IMR-90 (cell line): ENCODE measurements around the gene MRPS33. TPM values are rescaled to one million over a fixed set of nuclear protein-coding genes. Genes with fewer than 3 reads are reported as not detected.

ENCODE experiments used
- ATAC-seq: fragments of 200-7000 bp; cut with Tn5 transposase; 2 replicates; pipeline ENCODE4 v1.9.1; 2020; ENCODE audit warnings: low read depth, mild to moderate bottlenecking, moderate library complexity
- BruUV-seq: library from RNA; stranded (reverse); fragments of 400-500 nt; replicated peaks from 2 replicates; lab custom pipeline; 2021; lab: Mats Ljungman, UMichigan
- CTCF ChIA-PET: fragments of 300-600 bp; formaldehyde crosslinking; extraction: SDS; loops from one replicate; lab custom pipeline; 2021; ENCODE audit warnings: antibody characterized with exemption; lab: Yijun Ruan, JAX
- POLR2A ChIA-PET: fragments of 300-600 bp; sonication (Branson Sonifier 250); formaldehyde crosslinking; loops from one replicate; lab custom pipeline; 2022; ENCODE audit warnings: antibody characterized with exemption; ENCODE audit not compliant: unreplicated experiment; lab: Charles Lee
- DNase-seq: peaks from one replicate; pipeline ENCODE4 v3.0.0; 2013
- H2AFZ ChIP-seq: replicated peaks from 2 replicates; pipeline ENCODE3; 2013; ENCODE audit warnings: low read length, mild to moderate bottlenecking; ENCODE audit not compliant: poor library complexity
- H2AK5ac ChIP-seq: 2 replicates; pipeline ENCODE4 v1.6.1; 2013; ENCODE audit warnings: low read depth, low read length, inconsistent platforms
- H2AK9ac ChIP-seq: replicated peaks from 2 replicates; pipeline ENCODE3; 2013; ENCODE audit warnings: mild to moderate bottlenecking, low read depth, low read length, moderate library complexity; ENCODE audit not compliant: poor library complexity
- H2BK120ac ChIP-seq: 2 replicates; pipeline ENCODE4 v1.6.1; 2013; ENCODE audit warnings: low read depth, low read length, inconsistent platforms
- H2BK15ac ChIP-seq: 3 replicates; pipeline ENCODE4 v1.6.1; 2013; ENCODE audit warnings: low read depth, low read length, inconsistent platforms
- H2BK20ac ChIP-seq: 2 replicates; pipeline ENCODE4 v1.6.1; 2013; ENCODE audit warnings: low read depth, mild to moderate bottlenecking, inconsistent platforms, low read length, moderate library complexity
- H2BK5ac ChIP-seq: 2 replicates; pipeline ENCODE4 v1.6.1; 2013; ENCODE audit warnings: mild to moderate bottlenecking, low read depth, low read length, inconsistent platforms; ENCODE audit not compliant: poor library complexity, severe bottlenecking
- H3K14ac ChIP-seq: replicated peaks from 2 replicates; pipeline ENCODE4 v1.6.1; 2013; ENCODE audit warnings: low read depth, low read length, inconsistent platforms
- H3K18ac ChIP-seq: 2 replicates; pipeline ENCODE4 v1.6.1; 2013; ENCODE audit warnings: low read depth, low read length, control low read depth
- H3K23ac ChIP-seq: 2 replicates; pipeline ENCODE4 v1.6.1; 2013; ENCODE audit warnings: low read depth, low read length, inconsistent platforms
- H3K27ac ChIP-seq: 2 replicates; pipeline ENCODE4 v1.5.1; 2013; ENCODE audit warnings: mild to moderate bottlenecking, control low read depth, low read length; ENCODE audit not compliant: insufficient read depth
- H3K27me3 ChIP-seq: 2 replicates; pipeline ENCODE4 v1.6.1; 2013; ENCODE audit warnings: low read length; ENCODE audit not compliant: control insufficient read depth, insufficient read depth
- H3K36me3 ChIP-seq: 2 replicates; pipeline ENCODE4 v1.6.1; 2013; ENCODE audit warnings: low read length, mixed read lengths; ENCODE audit not compliant: control insufficient read depth, insufficient read depth
- H3K4ac ChIP-seq: 2 replicates; pipeline ENCODE4 v1.6.1; 2013; ENCODE audit warnings: low read depth, low read length, inconsistent platforms
- H3K4me1 ChIP-seq: 2 replicates; pipeline ENCODE4 v1.6.1; 2013; ENCODE audit warnings: low read length, mixed read lengths; ENCODE audit not compliant: control insufficient read depth, insufficient read depth
- H3K4me2 ChIP-seq: 2 replicates; pipeline ENCODE4 v1.6.1; 2013; ENCODE audit warnings: low read depth, mild to moderate bottlenecking, control low read depth, low read length, moderate library complexity
- H3K4me3 ChIP-seq: 2 replicates; pipeline ENCODE4 v1.5.1; 2013; ENCODE audit warnings: low read depth, mild to moderate bottlenecking, control low read depth, low read length, moderate library complexity; ENCODE audit not compliant: insufficient read depth
- H3K56ac ChIP-seq: 2 replicates; pipeline ENCODE4 v1.6.1; 2013; ENCODE audit warnings: low read length, inconsistent platforms; ENCODE audit not compliant: insufficient read depth; ENCODE audit errors: extremely low read depth
- H3K79me1 ChIP-seq, 2 experiments: 2 replicates each; pipeline ENCODE4 v1.6.1; 2013; ENCODE audit warnings: low read length in 2 of 2, inconsistent platforms in 1 of 2, low read depth in 1 of 2
- H3K9ac ChIP-seq: 2 replicates; pipeline ENCODE4 v1.6.1; 2013; ENCODE audit warnings: low read depth, low read length, control low read depth
- H3K9me1 ChIP-seq: 2 replicates; pipeline ENCODE4 v1.6.1; 2013; ENCODE audit warnings: low read length, inconsistent platforms; ENCODE audit not compliant: insufficient read depth
- H3K9me3 ChIP-seq: 2 replicates; pipeline ENCODE4 v1.6.1; 2013; ENCODE audit warnings: low read length; ENCODE audit not compliant: control insufficient read depth, insufficient read depth
- H4K20me1 ChIP-seq: 2 replicates; pipeline ENCODE4 v1.6.1; 2013; ENCODE audit warnings: low read length, inconsistent platforms; ENCODE audit not compliant: insufficient read depth
- H4K5ac ChIP-seq: 2 replicates; pipeline ENCODE4 v1.6.1; 2013; ENCODE audit warnings: mild to moderate bottlenecking, low read depth, low read length, control low read depth
- H4K8ac ChIP-seq, 2 experiments: 2 replicates each; pipeline ENCODE4 v1.6.1; 2013; ENCODE audit warnings: low read depth in 2 of 2, low read length in 2 of 2, control low read depth in 1 of 2, inconsistent platforms in 1 of 2
- H4K91ac ChIP-seq: 2 replicates; pipeline ENCODE4 v1.6.1; 2013; ENCODE audit warnings: low read depth, low read length, inconsistent platforms; ENCODE audit not compliant: insufficient read depth
- CEBPB ChIP-seq: IDR thresholded peaks from 2 replicates; pipeline ENCODE4 v1.6.1; 2012; ENCODE audit warnings: low read depth, low read length, improper control_type of control experiment
- WGBS, 2 experiments: methylation state at CpG; one replicate each; pipeline versions ENCODE4 v1.1.5 to v1.1.7; 2013; ENCODE audit warnings: missing lambda C conversion rate in 2 of 2; ENCODE audit not compliant: insufficient read length in 1 of 2; ENCODE audit errors: extremely low coverage in 2 of 2; 5-methylcytosine and 5-hydroxymethylcytosine counted together
- dilution Hi-C: fragments of 300-500 bp; cut with HindIII; formaldehyde crosslinking; loops from one replicate; pipeline ENCODE4 v1.14.3; 2018; ENCODE audit warnings: low sequenced_read_pairs; ENCODE audit not compliant: unreplicated experiment
- in situ Hi-C: fragments of 300-500 bp; cut with MboI; formaldehyde crosslinking; loops from 3 replicates; pipeline ENCODE4 v1.14.3; 2019; ENCODE audit warnings: low sequenced_read_pairs, inconsistent platforms, mixed read lengths
- intact Hi-C: fragments of 100-400 bp; cut with micrococcal nuclease; formaldehyde crosslinking; loops from 2 replicates; pipeline ENCODE4 v1.10.0; 2022
- polyA plus RNA-seq, 3 experiments: library from polyadenylated mRNA; depleted of rRNA; stranded (reverse); fragments of >200 nt; gene quantifications; 2 replicates each; pipeline ENCODE4 v1.2.3, GENCODE V29; 2012; ENCODE audit warnings: low replicate concordance in 1 of 3
- total RNA-seq: library from RNA; depleted of rRNA; stranded (reverse); fragments of >200 nt; gene quantifications from 2 replicates; pipeline ENCODE4 v1.2.3, GENCODE V29; 2012

MRPS33 gene
- total and polyA plus RNA-seq, 2 of the 4 experiments (the other 2 are of a cell fraction), result 14.5 to 33.8 TPM

- Histone ChIP-seq H4K5ac (no peak overlapping the region), H3K4ac (no peak overlapping the region), H3K27me3 (no peaks in the 10 kb centered on the region), H3K4me1 (no peaks in the 10 kb centered on the region), H2AK5ac (no peak overlapping the region), H4K8ac (no peak overlapping the region), H2BK15ac (no peak overlapping the region), H3K27ac (no peak overlapping the region), H3K9me3 (no peaks in the 10 kb centered on the region), H4K91ac (no peak overlapping the region), H2BK20ac (no peak overlapping the region), H3K9ac (no peak overlapping the region), H2BK5ac (no peak overlapping the region), H2AK9ac (no peak overlapping the region), H3K4me2 (no peak overlapping the region), H3K79me1 (no peaks in the 10 kb centered on the region), H3K4me3 (no peak overlapping the region), H3K9me1 (no peaks in the 10 kb centered on the region), H3K56ac (no peak overlapping the region), H3K14ac (no peak overlapping the region), H3K18ac (no peak overlapping the region), H3K23ac (no peak overlapping the region), H4K20me1 (no peaks in the 10 kb centered on the region), H3K36me3 (no peaks in the 10 kb centered on the region), H2AFZ (no peak overlapping the region), H2BK120ac (no peak overlapping the region)
- intact Hi-C loops, result no loop called here
- in situ Hi-C loops, result no loop called here
- ChIA-PET CTCF (no interaction called here), POLR2A (no interaction called here)
- no peak for DNase-seq
- no CpG with 5 or more reads among the region's 1 CpG for WGBS, 2 experiments
- ATAC-seq, result no peak
- BruUV-seq, result no TSS peak
- no peak for TF ChIP-seq CEBPB
- dilution Hi-C loops, result no loop called here
Observed at GRCh38 chr7:140977741-140978140, 37.0 kb downstream of the MRPS33 start.
